C4-2B (cell line): ENCODE measurements around the gene GPR27.

Source experiments
- CTCF ChIP-seq: fragments of 450-650 bp; conservative IDR thresholded peaks from 2 replicates; pipeline ENCODE4 v1.5.1; 2017; ENCODE audit warnings: mild to moderate bottlenecking
- ZFX ChIP-seq: fragments of 450-650 bp; IDR thresholded peaks from 2 replicates; pipeline ENCODE4 v1.6.1; 2017

DNA sequence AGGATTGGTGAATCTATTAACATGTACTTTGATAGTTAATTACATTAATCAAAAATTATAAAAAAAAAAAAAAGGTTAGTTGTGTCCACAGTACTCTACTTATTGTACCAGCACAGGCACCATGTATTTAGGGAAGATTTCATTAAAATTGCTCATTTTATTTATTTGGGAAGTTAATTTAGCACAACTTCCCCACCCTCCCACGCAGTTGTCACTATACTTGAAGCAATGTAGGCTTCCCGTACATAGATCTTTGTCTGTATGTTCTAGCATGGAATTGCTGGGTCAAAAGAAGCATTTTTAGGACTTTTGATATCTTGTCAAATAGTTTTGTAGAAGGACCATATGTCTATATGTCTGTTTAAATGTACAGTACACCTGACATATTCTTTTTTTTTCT is 4.4 kb downstream of the GPR27 start:
- TF ChIP-seq CTCF (no peak), ZFX (no peak)
